Medulla oblongata (tissue), 1 donor: Measurements from ENCODE around the gene ZNHIT3.
"Not testable (repeated sequence)": the region's sequence is repeated elsewhere in the genome, so short reads cannot be mapped to it uniquely, and the experiment has no call there.

Experiments used
- DNase-seq: peaks from one replicate; pipeline ENCODE4 v3.0.0-alpha.2; 2015; ENCODE audit errors: extremely low spot score

The ZNHIT3 gene

DNA sequence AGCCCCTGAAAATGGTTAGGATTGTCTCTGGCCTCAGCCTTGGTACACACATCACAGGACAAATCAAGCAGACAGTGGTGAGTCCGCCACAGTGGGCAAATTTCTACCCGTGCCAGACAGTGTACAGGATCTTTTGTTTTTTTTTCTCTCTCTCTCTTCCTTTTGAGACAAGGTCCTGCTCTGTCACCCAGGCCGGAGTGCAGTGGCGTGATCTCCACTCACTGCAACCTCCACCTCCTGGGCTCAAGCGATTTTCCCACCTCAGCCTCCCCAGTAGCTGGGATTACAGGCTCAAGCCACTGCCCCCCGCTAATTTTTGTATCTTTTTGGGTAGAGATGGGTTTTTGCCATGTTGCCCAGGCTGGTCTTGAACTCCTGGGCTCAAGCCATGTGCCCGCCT is 2.5 kb upstream of the ZNHIT3 start:
- not testable (repeated sequence) for DNase-seq

DNA sequence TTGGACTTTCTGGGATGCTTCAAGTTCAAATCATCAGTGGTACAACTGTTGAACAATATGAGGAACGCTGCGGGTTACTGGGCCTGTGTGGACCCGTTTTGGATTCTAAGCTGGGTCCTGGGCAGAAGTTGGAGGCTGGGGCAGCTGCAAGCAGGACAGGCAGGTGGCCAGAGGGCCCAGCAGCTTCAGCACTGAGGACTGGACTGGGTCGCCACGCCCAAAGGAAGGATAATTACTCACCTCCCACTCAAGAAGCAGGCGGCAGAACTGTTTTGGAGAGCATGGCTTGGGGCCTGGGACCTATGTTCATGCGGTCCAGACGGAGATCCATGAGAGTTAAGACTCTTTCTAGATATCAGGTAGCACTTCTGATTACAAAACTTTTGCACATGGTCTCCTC is 1.5 kb upstream of the ZNHIT3 start:
- DNase-seq: no peak

DNA sequence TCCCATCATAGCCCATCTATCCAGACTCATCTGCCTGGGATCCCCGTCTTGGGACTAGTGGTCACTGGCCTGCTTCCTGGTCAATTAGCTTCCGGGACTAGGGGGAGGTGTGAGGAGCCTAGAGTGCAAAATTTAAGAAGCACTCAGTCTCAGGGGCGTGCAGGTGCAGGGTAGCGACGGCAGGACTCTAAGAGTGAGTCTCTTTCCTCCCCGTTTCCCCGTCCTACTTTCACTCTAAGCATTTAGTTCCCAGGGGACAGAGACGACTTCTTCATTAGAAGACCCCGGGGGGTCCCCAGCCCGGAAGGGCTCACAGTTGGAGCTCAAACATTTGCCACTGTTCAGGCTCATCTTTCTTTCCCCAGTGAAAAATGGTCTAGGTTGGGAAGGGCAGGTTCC is 677 bp upstream of the ZNHIT3 start:
- DNase-seq: no peak

DNA sequence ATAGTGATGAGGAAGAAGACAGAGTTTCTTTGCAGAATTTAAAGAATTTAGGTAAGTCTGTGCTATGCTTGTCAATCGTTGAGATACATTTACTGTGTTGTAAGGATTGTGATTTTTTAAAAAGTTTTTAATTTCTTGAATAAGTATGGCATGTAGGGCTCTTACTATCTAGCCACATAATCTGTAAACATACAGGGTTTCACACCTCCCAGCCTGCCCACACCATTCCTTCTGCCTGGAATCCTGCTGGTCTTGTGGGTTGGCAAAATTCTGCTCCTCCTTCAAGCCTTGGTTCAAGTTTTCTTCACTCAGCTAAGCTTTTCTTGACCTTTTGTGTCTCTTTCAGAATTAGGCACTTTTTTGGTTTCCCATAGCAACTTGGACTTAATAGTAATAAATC is 7.5 kb downstream of the ZNHIT3 start:
- DNase-seq: no peak

DNA sequence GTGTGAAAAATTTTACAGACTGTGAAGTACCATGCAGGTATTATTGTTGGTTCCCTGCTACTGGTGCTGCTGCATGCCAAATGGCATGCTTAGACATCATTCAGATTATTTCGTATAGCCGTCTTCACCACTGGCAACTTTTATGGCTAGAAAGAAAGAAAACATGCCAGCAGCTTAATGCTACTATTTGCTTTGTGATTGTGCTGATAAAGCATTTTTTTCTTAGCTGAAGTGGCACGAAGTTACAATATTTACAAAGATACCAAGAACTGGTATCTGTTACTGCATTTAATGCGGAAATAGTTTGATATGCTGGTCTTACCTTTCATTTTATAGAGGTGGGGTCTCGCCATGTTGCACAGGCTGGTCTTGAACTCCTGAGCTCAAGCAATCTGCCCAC is 8.2 kb downstream of the ZNHIT3 start:
- no peak for DNase-seq

DNA sequence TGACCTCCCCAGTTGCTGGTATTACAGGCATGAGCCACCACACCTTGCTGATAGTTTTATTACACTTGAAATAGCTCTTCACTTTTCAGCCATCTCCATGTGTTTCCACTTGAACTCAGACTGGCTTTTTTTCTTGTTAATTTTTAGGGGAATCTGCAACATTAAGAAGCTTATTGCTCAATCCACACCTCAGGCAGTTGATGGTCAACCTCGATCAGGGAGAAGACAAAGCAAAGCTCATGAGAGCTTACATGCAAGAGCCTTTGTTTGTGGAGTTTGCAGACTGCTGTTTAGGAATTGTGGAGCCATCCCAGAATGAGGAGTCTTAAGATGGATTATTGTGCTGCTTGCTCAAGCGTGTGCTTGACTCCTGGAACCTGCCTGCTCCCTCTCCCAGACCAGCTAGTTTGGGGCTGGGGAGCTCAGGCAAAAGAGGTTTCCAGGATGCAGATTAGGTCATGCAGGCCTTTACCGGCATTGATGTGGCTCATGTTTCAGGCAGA is 8.6 kb downstream of the ZNHIT3 start:
- no peak for DNase-seq

DNA sequence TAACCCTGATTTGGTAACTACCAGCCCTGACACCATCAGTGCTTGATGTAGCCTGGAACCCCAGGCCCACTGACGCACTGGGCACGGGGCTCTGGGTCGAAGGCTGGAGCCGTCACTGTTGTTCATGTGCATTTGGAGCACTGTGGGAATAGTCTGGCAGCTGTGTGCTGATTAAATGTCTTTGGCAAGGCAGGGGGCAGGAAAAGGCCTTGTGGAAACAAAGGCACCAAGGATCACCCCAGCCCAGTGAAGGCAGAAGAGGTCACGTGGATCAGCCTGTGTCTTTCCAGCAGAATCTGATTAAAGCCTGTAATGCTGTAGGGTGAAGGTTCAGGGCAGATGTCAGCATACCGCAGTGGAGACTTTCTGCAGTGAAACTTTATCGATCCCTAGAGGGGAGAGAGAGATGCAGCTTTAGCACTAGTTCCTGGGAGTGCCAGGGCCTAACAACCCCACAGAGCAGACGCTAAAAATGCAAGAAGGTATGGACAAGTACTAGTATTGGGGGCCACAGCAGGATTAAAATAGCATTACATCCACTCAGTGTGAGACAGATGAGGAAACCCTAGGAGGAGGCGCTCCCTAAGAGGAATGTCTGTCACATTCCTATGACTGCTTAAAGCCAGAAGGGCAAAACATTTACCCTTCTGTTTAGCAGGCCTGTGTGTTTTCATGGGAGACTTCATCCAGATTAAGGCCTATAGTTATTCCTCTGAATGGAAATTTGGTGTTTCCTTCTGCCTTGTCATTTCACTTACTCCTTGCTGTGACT is 9.7 kb downstream of the ZNHIT3 start:
- peak; percentile 74 for DNase-seq

DNA sequence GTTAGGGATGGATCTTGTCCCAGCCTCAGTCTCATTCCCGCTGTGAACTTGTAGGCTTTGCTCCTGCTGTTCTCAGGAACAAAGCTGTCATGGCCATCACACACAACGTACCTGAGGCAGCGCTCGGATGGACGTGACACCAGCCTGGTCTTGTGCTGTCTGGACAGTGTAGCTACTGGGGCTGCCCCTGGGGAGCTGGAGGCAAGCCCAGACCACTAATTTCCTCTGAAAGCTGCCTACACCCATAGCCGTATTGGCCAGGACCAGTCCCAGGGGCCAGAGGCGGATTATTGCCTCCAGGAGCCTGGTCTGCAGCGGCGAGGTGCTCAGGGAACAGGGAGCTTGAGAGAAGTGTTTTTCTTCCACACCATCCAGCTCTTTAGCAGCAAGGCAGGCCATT is 11.7 kb downstream of the ZNHIT3 start:
- no peak for DNase-seq

DNA sequence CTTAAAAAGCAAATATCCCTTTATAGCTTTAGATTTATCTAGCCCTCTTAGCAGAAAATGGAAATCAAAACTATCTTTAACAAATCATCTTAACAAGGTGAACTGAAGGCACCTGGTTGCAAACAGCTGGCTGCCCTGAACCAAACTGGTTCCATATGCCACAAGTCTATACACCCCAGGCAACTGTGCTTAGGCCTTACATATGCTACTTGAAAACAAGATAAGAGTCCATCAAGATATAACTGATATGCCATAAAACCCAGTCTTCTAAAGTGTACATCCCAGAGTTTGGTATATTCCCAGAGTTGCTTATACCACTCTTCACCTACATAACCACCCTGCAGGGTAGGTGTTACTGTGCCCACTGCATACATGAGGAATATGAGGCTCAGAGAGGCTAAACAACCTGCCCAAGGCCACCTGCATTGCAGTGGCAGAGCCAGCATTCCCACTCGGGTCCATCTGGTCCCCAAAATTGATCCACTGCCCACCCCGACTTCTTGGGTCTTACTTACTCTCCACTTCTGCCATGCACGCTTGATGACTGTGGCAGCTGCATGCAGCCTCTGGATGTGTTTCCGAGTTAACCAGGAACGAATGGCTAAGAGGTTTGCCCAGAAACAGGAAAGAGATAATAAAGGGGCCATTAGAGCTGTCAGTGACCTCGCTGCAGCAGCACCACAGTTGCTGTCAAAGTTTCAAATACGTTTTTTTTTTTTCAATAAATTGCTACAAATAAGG is 12.2 kb downstream of the ZNHIT3 start:
- DNase-seq: no peak

DNA sequence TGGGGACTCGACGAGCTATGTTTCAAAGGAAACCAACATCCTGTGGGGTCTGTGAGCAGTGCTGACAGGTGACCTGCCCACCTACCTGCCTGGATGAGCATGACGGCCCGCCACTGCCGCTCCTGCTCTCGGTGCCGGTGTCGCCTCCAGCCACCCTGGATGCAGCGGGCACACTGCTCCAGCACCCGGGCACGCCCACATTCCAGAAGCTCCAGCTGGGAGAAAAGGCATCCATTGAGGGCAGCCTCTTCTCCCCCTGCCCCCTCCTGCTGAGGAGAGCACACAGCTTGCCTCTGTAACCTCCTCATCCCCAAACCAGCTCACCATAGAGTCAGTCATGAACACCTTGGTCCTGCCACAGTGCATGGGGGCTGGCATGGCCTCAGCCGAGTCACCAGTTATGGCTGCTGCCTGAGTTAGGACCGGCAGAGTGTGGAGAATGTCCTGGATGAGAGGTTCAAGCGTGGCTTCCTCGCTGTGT is 14.3 kb downstream of the ZNHIT3 start:
- no peak for DNase-seq

DNA sequence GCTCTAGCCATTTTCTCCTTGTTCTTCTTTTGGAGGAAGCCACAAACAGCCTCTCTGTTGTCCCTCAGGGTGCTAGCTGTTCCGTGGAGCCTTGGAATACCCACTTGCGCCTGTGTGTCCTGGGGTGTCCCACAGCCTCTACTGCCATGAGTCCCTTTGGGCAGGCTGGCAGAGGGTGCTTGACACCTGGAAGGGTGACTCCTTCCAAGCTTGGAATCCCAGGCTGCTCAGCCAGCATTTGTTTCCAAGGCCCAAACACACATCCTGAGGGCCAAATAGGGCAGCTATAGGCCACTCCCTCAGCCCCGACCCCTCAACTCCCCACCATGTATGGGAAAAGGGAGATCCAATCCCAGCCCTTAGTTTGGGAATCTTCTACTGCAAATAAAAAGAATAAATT is 14.9 kb downstream of the ZNHIT3 start:
- DNase-seq: no peak

DNA sequence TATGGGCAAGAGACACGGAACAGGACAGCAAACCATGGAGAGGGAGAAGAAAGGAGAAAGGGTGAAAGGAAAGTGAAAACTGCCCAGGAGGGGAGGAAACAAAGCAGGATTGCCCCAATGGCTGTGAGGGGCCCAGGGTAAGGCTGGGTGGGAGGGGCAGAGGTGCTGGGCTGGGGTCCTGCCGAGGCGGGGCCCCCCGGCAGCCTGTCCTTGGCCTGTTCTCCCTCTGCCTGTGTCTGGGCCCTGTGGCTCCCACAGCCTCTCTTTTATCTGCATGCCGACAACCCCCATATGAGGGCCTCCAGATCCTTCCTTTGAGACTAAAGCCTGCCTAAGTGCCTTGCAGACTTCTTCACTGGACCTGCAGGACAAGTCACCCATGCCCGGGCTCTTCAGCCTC is 15.5 kb downstream of the ZNHIT3 start:
- no peak for DNase-seq

DNA sequence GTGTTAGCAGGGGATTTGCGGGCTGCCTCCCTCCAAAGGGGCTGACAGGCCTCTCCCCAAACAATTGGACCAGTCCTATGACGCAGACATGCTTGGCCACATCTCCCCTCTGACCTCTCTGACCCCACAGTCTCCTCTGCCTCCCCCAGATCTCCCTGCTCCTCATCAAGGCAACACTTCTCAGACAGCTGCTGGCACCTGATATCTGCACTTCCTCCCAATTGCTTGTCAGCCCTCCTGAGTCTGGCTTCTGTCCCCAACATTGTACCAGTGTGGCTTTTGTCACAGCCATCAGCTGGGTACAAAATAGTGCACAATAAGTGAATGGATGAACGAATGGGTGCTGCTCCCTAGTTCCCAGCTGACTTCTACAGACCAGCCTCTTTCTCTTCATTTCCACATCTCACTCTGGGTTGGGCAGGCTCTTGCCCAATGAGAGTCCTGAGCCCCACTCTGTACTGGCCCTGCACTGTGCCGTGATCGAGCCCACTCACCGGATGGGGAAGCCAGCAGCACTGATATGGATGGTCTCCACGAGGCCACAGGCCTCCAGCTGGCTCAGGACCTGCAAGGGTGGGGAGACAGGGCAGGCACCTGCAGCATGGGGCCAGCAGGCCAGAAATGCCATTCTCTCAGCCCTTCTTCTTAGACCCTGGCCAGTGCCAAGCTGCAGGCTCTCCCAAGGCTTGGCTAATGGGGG is 17.1 kb downstream of the ZNHIT3 start:
- no peak for DNase-seq

DNA sequence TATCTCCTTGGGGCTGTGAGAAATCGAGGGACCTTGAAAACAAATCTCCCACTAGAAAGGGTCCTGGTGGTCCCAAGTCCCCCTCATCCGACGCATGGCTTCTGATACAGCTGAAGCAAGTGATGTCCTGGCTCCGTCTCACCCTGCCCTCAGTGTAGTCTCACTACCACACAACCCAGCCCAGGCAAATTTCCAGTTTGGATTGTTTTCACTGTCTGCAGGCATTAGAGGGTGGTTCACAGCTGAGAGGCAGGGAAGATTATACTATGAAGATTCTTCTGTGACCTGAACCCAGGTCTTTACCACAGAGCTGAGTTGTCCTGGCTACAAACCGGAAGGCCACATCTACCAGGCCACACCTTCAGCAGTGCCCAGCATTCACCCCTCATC is 17.7 kb downstream of the ZNHIT3 start:
- DNase-seq: no peak

DNA sequence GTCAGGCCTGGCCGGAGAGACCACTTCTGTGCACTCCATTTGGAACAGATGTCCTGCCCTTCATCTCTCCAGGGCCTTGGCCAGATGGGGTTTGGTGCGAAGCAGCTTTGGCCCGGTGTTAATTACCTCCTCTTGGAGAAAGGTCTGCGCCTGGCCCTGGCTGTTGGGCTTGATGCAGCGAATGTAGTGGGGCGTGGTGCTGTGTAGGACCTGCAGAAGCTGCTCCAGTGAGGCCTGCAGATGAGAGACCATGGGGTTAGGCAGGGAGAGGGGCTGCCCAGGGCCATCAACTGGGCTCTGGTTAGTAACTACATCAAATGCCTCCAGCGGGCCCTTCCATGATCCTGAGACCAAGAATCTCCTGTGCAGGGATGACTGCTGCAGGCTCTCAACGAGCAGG is 18.7 kb downstream of the ZNHIT3 start:
- DNase-seq: no peak

DNA sequence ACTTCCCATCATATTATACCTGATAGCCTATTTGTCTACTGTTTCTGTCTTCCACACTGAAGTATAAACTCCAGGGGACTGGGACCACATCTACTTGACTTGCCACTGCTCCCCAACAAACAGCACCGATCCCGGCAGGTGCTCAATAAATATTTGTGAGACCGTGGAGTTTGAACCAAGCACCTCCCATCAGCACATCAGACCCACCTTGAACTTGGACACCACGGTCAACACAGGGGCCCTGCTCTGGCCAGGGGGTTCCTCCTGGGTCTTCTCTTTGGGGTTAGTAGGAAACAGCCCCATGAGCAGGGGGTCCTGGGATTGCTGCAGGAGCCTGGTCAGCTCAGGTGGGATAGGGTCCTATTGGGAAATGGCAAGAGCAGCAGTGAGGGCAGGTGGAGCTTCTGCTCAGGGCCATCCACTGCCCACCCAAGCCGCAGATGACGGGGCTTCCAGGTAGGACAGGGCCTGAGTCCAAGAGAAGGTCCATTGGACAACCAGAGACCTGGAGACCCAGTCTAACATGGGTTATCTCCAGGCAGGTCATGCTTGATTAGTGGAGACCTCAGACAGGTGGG is 19.9 kb downstream of the ZNHIT3 start:
- no peak for DNase-seq

DNA sequence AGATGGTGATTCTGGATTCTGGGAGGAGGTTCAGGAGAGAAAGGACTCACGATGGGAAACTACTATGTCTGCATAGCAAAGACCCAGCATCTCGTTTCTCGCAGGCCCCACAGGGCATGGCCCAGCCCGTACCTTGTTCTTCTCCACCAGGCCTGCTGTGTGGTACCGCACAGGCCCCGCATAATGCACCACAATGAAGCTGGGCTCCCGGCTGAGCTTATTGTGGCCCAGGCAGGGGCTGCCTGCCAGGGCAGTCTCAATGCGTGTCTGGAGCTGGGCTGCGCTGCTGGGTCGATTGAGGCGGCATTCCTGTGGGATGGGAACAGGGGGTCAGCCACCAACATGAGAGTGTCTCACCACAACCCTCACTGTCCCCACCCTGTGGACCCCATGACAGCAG is 20.4 kb downstream of the ZNHIT3 start:
- no peak for DNase-seq

DNA sequence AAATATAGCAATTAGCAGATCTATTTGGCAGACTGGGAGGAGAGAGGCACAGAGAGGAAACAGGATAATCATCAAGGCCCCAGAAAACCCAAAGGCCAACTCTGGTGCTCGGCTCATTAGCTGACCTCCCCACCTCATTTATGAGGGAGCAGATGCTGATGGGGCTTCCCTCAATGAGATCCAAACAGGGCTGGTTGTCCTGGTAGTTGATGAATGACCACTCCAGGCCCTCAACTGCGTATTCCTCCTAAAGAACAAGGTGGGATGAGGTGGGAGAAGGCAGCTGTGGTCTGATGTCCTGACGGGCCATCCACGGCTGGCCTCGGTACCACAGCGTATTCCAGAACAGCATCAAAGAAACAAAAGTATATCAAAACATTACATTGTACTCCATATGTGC is 20.8 kb downstream of the ZNHIT3 start:
- DNase-seq: no peak

DNA sequence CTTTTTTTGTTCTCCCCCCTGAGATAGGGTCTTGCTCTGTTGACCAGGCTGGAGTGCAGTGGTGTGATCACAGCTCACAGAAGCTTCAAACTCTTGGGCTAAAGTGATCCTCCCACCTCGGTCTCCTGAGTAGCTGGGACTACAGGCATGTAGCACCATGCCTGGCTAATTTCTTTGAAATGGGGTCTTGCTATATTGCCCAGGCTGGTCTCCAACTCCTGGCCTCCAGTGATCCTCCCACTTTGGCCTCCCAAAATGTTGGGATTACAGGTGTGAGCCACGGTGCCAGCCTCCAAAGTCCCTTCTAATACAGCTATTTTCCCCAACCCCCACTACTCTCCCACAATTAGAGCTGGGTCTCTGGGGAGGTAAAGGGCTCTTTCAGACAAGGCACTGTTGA is 22.0 kb downstream of the ZNHIT3 start:
- DNase-seq: not testable (repeated sequence)

DNA sequence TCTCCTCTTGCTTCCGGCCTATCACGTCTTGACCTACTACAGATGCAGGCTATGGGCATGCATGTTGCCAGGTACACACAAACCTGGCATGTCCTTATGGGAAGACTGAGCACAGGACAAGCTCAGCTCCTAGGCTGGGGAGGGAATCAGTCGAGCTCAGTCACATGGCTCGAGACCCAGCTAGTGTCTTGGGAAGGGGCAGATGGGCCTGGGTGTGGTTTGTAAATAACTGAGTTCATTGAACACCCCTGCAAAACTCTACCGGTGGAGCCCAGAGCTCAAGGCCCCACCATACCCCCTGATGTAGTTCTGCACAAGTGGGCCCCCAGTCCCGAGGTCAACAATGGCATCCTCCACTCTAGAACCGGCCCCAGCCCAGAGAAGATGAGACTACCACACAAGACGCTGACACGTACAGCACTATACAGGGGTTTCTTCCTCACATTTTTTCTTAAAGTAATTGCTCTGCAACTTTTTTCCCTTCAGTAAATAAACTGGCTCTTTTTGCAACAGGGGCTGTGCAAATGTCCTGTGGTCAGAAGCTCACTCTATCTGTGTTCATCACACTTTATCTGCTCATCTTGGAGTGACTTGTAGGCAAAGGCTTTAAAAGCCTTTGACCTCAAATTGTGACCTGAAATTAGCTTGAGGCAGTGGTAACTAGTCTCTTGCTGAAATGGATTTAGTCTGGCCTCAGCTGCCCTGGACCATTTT is 22.9 kb downstream of the ZNHIT3 start:
- no peak for DNase-seq

DNA sequence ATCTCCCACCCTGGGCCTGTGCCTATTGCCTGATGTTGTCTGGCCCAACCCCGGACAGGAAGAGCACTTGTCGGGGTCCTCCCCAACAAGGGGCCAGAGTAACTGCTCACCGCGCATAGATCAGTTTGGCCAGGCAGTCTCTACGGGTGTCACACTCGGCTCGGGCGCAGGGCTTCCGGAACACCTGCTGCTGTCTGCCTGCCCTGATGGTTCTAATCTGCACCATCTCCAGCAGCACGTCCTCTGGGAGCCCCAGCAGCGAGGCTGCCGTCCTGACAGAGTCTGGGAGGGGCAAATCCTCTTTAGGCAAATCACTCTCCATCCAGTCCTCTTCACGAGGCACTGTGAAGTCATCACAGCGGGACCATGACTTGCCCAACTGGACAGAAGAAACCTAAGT is 24.2 kb downstream of the ZNHIT3 start:
- no peak for DNase-seq

DNA sequence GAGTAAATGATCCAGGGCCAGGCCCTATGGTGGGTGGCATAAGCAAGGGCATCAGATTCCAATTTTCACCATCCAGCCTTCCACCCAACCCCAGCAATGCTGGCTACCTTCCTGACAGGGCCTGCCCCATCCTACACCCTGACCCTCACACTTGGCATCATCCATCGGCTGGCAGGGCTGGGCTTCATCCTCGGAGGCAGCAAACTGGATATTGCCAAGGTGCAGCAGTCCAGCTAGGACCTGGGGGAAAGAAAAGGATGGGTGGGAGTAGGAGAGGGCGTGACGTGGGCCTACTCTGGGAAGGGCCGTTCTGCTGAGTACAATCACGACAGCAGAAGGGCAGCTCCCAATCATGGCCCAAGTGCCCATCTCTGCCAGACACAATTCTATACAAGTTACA is 24.7 kb downstream of the ZNHIT3 start:
- DNase-seq: no peak
